GM21825 (cell line): ENCODE data around the gene ARL3.

Experiments used
- ATAC-seq: cut with Tn5 transposase; IDR thresholded peaks from one replicate; pipeline ENCODE4 v1.9.1; 2021; ENCODE audit warnings: mild to moderate bottlenecking, moderate library complexity; ENCODE audit not compliant: unreplicated experiment

Gene ARL3

GRCh38 chr10:102653060-102653459, 61.1 kb downstream of the ARL3 start:
- no peak for ATAC-seq

GRCh38 chr10:102652170-102652916, 61.9 kb downstream of the ARL3 start:
- peak; percentile 31 for ATAC-seq

- ATAC-seq = peak; percentile 3
These were observed 62.6 kb downstream of the ARL3 start for GRCh38 chr10:102651455-102652169.

GRCh38 chr10:102650655-102651454, 63.3 kb downstream of the ARL3 start:
- ATAC-seq = no peak

- ATAC-seq = no peak
These were observed 64.2 kb downstream of the ARL3 start for GRCh38 chr10:102649797-102650654.

- ATAC-seq = no peak
These were observed 65.1 kb downstream of the ARL3 start for GRCh38 chr10:102648889-102649796.

- ATAC-seq = no peak
These were observed 65.8 kb downstream of the ARL3 start for GRCh38 chr10:102648269-102648888.

- no peak for ATAC-seq
These were observed 66.5 kb downstream of the ARL3 start for GRCh38 chr10:102647443-102648268.

- no peak for ATAC-seq
These were observed 67.4 kb downstream of the ARL3 start for GRCh38 chr10:102646610-102647442.

GRCh38 chr10:102645741-102646609, 68.2 kb downstream of the ARL3 start:
- ATAC-seq = peak; percentile 27

- ATAC-seq = no peak
These were observed 68.8 kb downstream of the ARL3 start for GRCh38 chr10:102645388-102645740.

- peak; percentile 22 for ATAC-seq
These were observed 69.4 kb downstream of the ARL3 start for GRCh38 chr10:102644646-102645387.

- no peak for ATAC-seq
These were observed 70.0 kb downstream of the ARL3 start, which contains the start of gene TRIM8 for GRCh38 chr10:102644066-102644645. Gene TRIM8, plus strand, starts transcription at chr10:102644479. Its CDS starts 139 bp downstream, at chr10:102644618.

GRCh38 chr10:102643336-102644065, 70.7 kb downstream of the ARL3 start:
- no peak for ATAC-seq
